ENCODE measurements around the gene ERCC5.

GRCh38 chr13:102881819-102882686, 36.2 kb downstream of the ERCC5 start:
- TF ChIP-seq, protein P1, sequence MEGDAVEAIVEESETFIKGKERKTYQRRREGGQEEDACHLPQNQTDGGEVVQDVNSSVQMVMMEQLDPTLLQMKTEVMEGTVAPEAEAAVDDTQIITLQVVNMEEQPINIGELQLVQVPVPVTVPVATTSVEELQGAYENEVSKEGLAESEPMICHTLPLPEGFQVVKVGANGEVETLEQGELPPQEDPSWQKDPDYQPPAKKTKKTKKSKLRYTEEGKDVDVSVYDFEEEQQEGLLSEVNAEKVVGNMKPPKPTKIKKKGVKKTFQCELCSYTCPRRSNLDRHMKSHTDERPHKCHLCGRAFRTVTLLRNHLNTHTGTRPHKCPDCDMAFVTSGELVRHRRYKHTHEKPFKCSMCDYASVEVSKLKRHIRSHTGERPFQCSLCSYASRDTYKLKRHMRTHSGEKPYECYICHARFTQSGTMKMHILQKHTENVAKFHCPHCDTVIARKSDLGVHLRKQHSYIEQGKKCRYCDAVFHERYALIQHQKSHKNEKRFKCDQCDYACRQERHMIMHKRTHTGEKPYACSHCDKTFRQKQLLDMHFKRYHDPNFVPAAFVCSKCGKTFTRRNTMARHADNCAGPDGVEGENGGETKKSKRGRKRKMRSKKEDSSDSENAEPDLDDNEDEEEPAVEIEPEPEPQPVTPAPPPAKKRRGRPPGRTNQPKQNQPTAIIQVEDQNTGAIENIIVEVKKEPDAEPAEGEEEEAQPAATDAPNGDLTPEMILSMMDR (IDR thresholded peaks at IDR 0.05): no peak
- no peak for TF ChIP-seq POLR2A (IDR thresholded peaks at IDR 0.05)
